K562 (cell line): Measurements from ENCODE around the gene SPATA31C2. TPM values are rescaled to one million over a fixed set of nuclear protein-coding genes. Genes with fewer than 3 reads are reported as not detected.
A peak's percentile ranks its signal among the peaks of the same experiment; 100 is the strongest.

Experiments used
- ATAC-seq: fragments of 200-7000 bp; cut with Tn5 transposase; 3 replicates; pipeline ENCODE4 v1.9.1; 2020; ENCODE audit warnings: moderate library complexity
- BruUV-seq: library from RNA; stranded (reverse); fragments of 400-500 nt; replicated peaks from 2 replicates; lab custom pipeline; 2021; lab: Mats Ljungman, UMichigan
- CTCF ChIA-PET: fragments of 300-600 bp; formaldehyde crosslinking; extraction: SDS; loops from one replicate; lab custom pipeline; 2021; ENCODE audit warnings: low intra/inter-chr PET ratio; lab: Yijun Ruan, JAX
- POLR2A ChIA-PET: fragments of 300-600, 350-650 bp; sonication (Branson Sonifier 250); formaldehyde crosslinking; extraction: SDS; loops from one replicate; lab custom pipeline; 2021; ENCODE audit warnings: antibody characterized with exemption, inconsistent platforms; lab: Yijun Ruan, JAX
- DNase-seq, 4 experiments: peaks; one replicate each; pipeline versions ENCODE4 v3.0.0 to v3.0.0-alpha.2; 2011 to 2018; ENCODE audit warnings: low spot score in 3 of 4, mixed read lengths in 3 of 4; ENCODE audit errors: extremely low read depth in 1 of 4
- FAIRE-seq: peaks from 2 replicates; lab custom pipeline; 2011; peaks lifted over from hg19 to GRCh38; lab: Jason Lieb, UNC
- H2AFZ ChIP-seq: 2 replicates; pipeline ENCODE4 v1.6.0; 2011; ENCODE audit warnings: low read depth, low read length, control low read depth, inconsistent platforms
- H3K27ac ChIP-seq: fragments of 200-600 bp; 3 replicates; pipeline ENCODE4 v1.8.0; 2011; ENCODE audit warnings: low read depth, mild to moderate bottlenecking, control low read depth, inconsistent platforms, low read length, moderate library complexity, mixed read lengths; ENCODE audit errors: extremely low read depth
- H3K27me3 ChIP-seq, 2 experiments: fragments of 300-600 bp in 1 of 2; 2 replicates in 1 of 2; 3 replicates in 1 of 2; pipeline versions ENCODE4 v1.6.0 to v1.8.0; 2011; ENCODE audit warnings: inconsistent platforms in 2 of 2, low read length in 2 of 2, mild to moderate bottlenecking in 1 of 2, mixed read lengths in 1 of 2, moderate library complexity in 1 of 2; ENCODE audit not compliant: control insufficient read depth in 2 of 2, insufficient read depth in 2 of 2
- H3K36me3 ChIP-seq: fragments of 300-600 bp; 3 replicates; pipeline ENCODE4 v1.8.0; 2011; ENCODE audit warnings: mild to moderate bottlenecking, low read length, inconsistent platforms; ENCODE audit not compliant: control insufficient read depth, insufficient read depth
- H3K4me1 ChIP-seq, 2 experiments: fragments of 200-600 bp in 1 of 2; replicated peaks in 1 of 2; 2 replicates in 1 of 2; 3 replicates in 1 of 2; pipeline versions ENCODE4 v1.5.1 to v1.8.0; 2011; ENCODE audit warnings: inconsistent platforms in 2 of 2, low read length in 2 of 2, mild to moderate bottlenecking in 1 of 2, mixed read lengths in 1 of 2, moderate library complexity in 1 of 2; ENCODE audit not compliant: control insufficient read depth in 2 of 2, insufficient read depth in 2 of 2
- H3K4me2 ChIP-seq: 2 replicates; pipeline ENCODE4 v1.6.1; 2011; ENCODE audit warnings: low read length, control low read depth, inconsistent platforms, mixed read lengths; ENCODE audit not compliant: insufficient read depth
- H3K4me3 ChIP-seq: fragments of 200-600 bp; sonication (generic), shearing (Covaris generic); 2 replicates; pipeline ENCODE4 v1.5.1; 2016; ENCODE audit warnings: control low read depth, inconsistent platforms
- H3K79me2 ChIP-seq: fragments of 200-600 bp; 3 replicates; pipeline ENCODE4 v1.8.0; 2011; ENCODE audit warnings: low read length, inconsistent platforms; ENCODE audit not compliant: control insufficient read depth, insufficient read depth
- H3K9ac ChIP-seq, 2 experiments: 2 replicates each; pipeline versions ENCODE4 v1.6.0 to v1.6.1; 2011; ENCODE audit warnings: low read depth in 2 of 2, low read length in 2 of 2, control low read depth in 1 of 2, inconsistent platforms in 1 of 2, mild to moderate bottlenecking in 1 of 2, mixed read lengths in 1 of 2; ENCODE audit not compliant: insufficient read depth in 1 of 2
- H3K9me1 ChIP-seq: one replicate; pipeline ENCODE4 v1.6.0; 2011; ENCODE audit warnings: inconsistent platforms, mild to moderate bottlenecking, low read length, moderate library complexity; ENCODE audit not compliant: control insufficient read depth, insufficient read depth
- H3K9me3 ChIP-seq: replicated peaks from 2 replicates; pipeline ENCODE4 v1.5.1; 2011; ENCODE audit warnings: low read depth, low read length, inconsistent platforms; ENCODE audit not compliant: control insufficient read depth, insufficient read depth
- H4K20me1 ChIP-seq: replicated peaks from 2 replicates; pipeline ENCODE4 v1.6.1; 2011; ENCODE audit warnings: low read length, inconsistent platforms, mixed read lengths; ENCODE audit not compliant: control insufficient read depth, insufficient read depth
- CBFA2T3 ChIP-seq: fragments of 450-650 bp; IDR thresholded peaks from 2 replicates; pipeline ENCODE4 v1.6.1; 2017
- NFE2 ChIP-seq: IDR thresholded peaks from 2 replicates; pipeline ENCODE4 v1.6.1; 2014; ENCODE audit warnings: antibody characterized with exemption, low read depth
- PBX2 ChIP-seq, 2 experiments: IDR thresholded peaks in 1 of 2; conservative IDR thresholded peaks in 1 of 2; 2 replicates each; pipeline ENCODE4 v1.6.1; 2016; ENCODE audit warnings: low read depth in 2 of 2, mild to moderate bottlenecking in 1 of 2, missing compliant biosample characterization in 1 of 2, missing genetic modification characterization in 1 of 2, moderate library complexity in 1 of 2
- ZBTB40 ChIP-seq, 2 experiments: fragments of 450-650 bp in 1 of 2; sonication (generic) in 1 of 2; formaldehyde crosslinking in 1 of 2; IDR thresholded peaks; 2 replicates each; pipeline versions ENCODE4 v1.7.1 to v1.9.0; 2016 to 2022; ENCODE audit warnings: inconsistent platforms in 1 of 2, mild to moderate bottlenecking in 1 of 2, missing genetic modification reagents in 1 of 2
- WGBS: fragments of 100-300 bp; shearing (Covaris generic); methylation state at CpG from one replicate; pipeline ENCODE4 v1.1.6; 2016; ENCODE audit warnings: low coverage, mixed read lengths; ENCODE audit not compliant: insufficient coverage; ENCODE audit errors: missing lambda C conversion rate; 5-methylcytosine and 5-hydroxymethylcytosine counted together
- in situ Hi-C: fragments of 300-500 bp; cut with MboI; formaldehyde crosslinking; loops from 4 replicates; pipeline ENCODE4 v1.15.0; 2018; ENCODE audit warnings: inconsistent platforms, mixed read lengths
- intact Hi-C: fragments of 100-400 bp; cut with micrococcal nuclease; formaldehyde crosslinking; loops from 2 replicates; pipeline ENCODE4 v1.14.2; 2022
- polyA plus RNA-seq, 8 experiments: library from polyadenylated mRNA; depleted of rRNA in 4 of 8; stranded (reverse) in 5 of 8; unstranded in 3 of 8; fragments of >200 nt; fragmentation: Nextera tagmentation in 2 of 8; fragmentation: Illumina TruSeq in 1 of 8; extraction: Ambion mirVana in 2 of 8; extraction: Trizol in 1 of 8; gene quantifications; 2 replicates each; pipeline versions ENCODE4 v1.2.1 to v1.2.3, GENCODE V29; 2011 to 2014; ENCODE audit warnings: inconsistent platforms in 1 of 8, missing spikeins in 1 of 8
- total RNA-seq, 7 experiments: library from RNA; depleted of rRNA in 6 of 7; stranded (reverse); fragments of >200 nt in 6 of 7; fragmentation: Illumina TruSeq in 2 of 7; extraction: Trizol in 2 of 7; gene quantifications; 2 replicates each; pipeline versions ENCODE4 v1.2.1 to v1.2.3, GENCODE V29; 2011 to 2021; ENCODE audit warnings: low replicate concordance in 1 of 7

Gene SPATA31C2
- total and polyA plus RNA-seq, 9 of the 15 experiments (the other 6 are each of a cell fraction or from before 2014, with no cell fraction given), result 0.04 to 0.27 (median 0.16) TPM

- Histone ChIP-seq H3K4me1 (no peaks in the 10 kb centered on the region), H3K27ac (no peak overlapping the region), H3K4me2 (no peak overlapping the region), H2AFZ (no peak overlapping the region), H4K20me1 (no peaks in the 10 kb centered on the region), H3K79me2 (no peaks in the 10 kb centered on the region), H3K36me3 (no peaks in the 10 kb centered on the region), H3K9me1 (no peaks in the 10 kb centered on the region), H3K9me3 (no peaks in the 10 kb centered on the region), H3K9ac (no peak overlapping the region), H3K27me3 (peaks cover 2 to 11% of the 10 kb centered on the region in 2 experiments; a peak in 3 of 5 replicates), H3K4me3 (no peak overlapping the region)
- no peak for DNase-seq
- in situ Hi-C loops (no loop called here), intact Hi-C loops (no loop called here)
- BruUV-seq, result no TSS peak
- whole genome bisulfite sequencing, result 1% methylated on average over 17 of the region's 23 CpGs
- ChIA-PET POLR2A (no interaction called here), CTCF (no interaction called here)
- no peak for ATAC-seq
- no peak for FAIRE-seq
- TF ChIP-seq PBX2 (CRISPR knock-in tag; IDR thresholded peaks at IDR 0.05; ENCODE audit: low read depth) (no peak), PBX2 (tag; conservative IDR thresholded peaks at IDR 0.05; ENCODE audit: low read depth) (peak; percentile 54), ZBTB40 (IDR thresholded peaks at IDR 0.05) (no peak), ZBTB40 (CRISPR knock-in tag; IDR thresholded peaks at IDR 0.05) (no peak), NFE2 (0 out of 2 replicates have a peak, but pooled peaks have one; percentile 4), CBFA2T3 (no peak)
Observed at GRCh38 chr9:88180081-88180765, 41.9 kb upstream of the SPATA31C2 start.
